Breast epithelium (tissue), 4 donors: ENCODE measurements around the gene DRC3. TPM values are rescaled to one million over a fixed set of nuclear protein-coding genes. Genes with fewer than 3 reads are reported as not detected.

Source experiments
- DNase-seq, 2 donors: peaks; one replicate each; pipeline ENCODE4 v3.0.0-alpha.2; 2019; ENCODE audit warnings: low spot score in 2 of 2
- H3K27ac ChIP-seq, 2 donors: fragments of 200-600 bp; sonication (generic) in 1 of 2; one replicate each; pipeline ENCODE4 v1.5.1; 2016 to 2019; ENCODE audit warnings: mild to moderate bottlenecking in 1 of 2
- H3K27me3 ChIP-seq, 2 donors: fragments of 200-600 bp; sonication (generic) in 1 of 2; one replicate each; pipeline versions ENCODE4 v1.5.1 to v1.6.0; 2017 to 2019; ENCODE audit warnings: control low read depth in 1 of 2, mild to moderate bottlenecking in 1 of 2
- H3K36me3 ChIP-seq: fragments of 200-600 bp; one replicate; pipeline ENCODE4 v1.5.1; 2019
- H3K4me1 ChIP-seq, 2 donors: fragments of 200-600 bp; sonication (generic); one replicate each; pipeline ENCODE4 v1.5.1; 2016 to 2019; ENCODE audit warnings: control low read depth in 1 of 2
- H3K4me3 ChIP-seq, 3 donors: fragments of 200-600 bp; sonication (generic); 1 replicate in 2 of 3; 2 replicates in 1 of 3; pipeline ENCODE4 v1.5.1; 2016 to 2019; ENCODE audit warnings: mild to moderate bottlenecking in 3 of 3, moderate library complexity in 2 of 3
- H3K9me3 ChIP-seq, 2 donors: fragments of 200-600 bp; sonication (generic) in 1 of 2; one replicate each; pipeline ENCODE4 v1.5.1; 2016 to 2019; ENCODE audit warnings: control low read depth in 1 of 2
- CTCF ChIP-seq, 3 donors: fragments of 450-650 bp; IDR thresholded peaks; one replicate each; pipeline ENCODE4 v1.5.1; 2016 to 2017; ENCODE audit warnings: antibody characterized with exemption in 3 of 3, mild to moderate bottlenecking in 3 of 3, moderate library complexity in 3 of 3
- POLR2A ChIP-seq: fragments of 450-650 bp; IDR thresholded peaks from one replicate; pipeline ENCODE4 v1.6.1; 2016; ENCODE audit warnings: antibody characterized with exemption, mild to moderate bottlenecking, moderate library complexity
- POLR2AphosphoS5 ChIP-seq, 3 donors: sonication (generic); formaldehyde crosslinking; IDR thresholded peaks; one replicate each; pipeline ENCODE4 v1.6.1; 2017; ENCODE audit warnings: antibody characterized with exemption in 3 of 3
- intact Hi-C: fragments of 100-400 bp; cut with DNase I; formaldehyde crosslinking; loops from one replicate; pipeline ENCODE4 v1.15.1; 2023; ENCODE audit warnings: low total_unique reads
- total RNA-seq, 3 donors: library from RNA; depleted of rRNA; stranded (reverse); fragments of >200 nt; gene quantifications; one replicate each; pipeline ENCODE4 v1.1.0, GENCODE V29; 2016

Gene DRC3
- total RNA-seq, 3 donors from 2014 or later, result 0.96 to 18.0 (median 10.5) TPM

GRCh38 chr17:18044609-18045008 lies 71.9 kb downstream of the DRC3 start:
- H3K36me3 ChIP-seq, result no peaks in the 10 kb centered on the region
- H3K27ac ChIP-seq, result no peak overlapping the region
- intact Hi-C loops, result no loop called here
- peaks cover 12 to 21% of the 10 kb centered on the region in 2 donors for H3K4me1 ChIP-seq
- DNase-seq, result no peak
- H3K4me3 ChIP-seq, result no peak overlapping the region
- no peaks in the 10 kb centered on the region for H3K9me3 ChIP-seq
- no peak for TF ChIP-seq CTCF (IDR thresholded peaks at IDR 0.05)
- TF ChIP-seq POLR2A, result no peak
- no peak for TF ChIP-seq POLR2AphosphoS5 (IDR thresholded peaks at IDR 0.05)
- H3K27me3 ChIP-seq, result no peaks in the 10 kb centered on the region

GRCh38 chr17:18045691-18046350 lies 73.2 kb downstream of the DRC3 start:
- H3K4me1 ChIP-seq, result peaks cover 5 to 14% of the 10 kb centered on the region in 2 donors
- H3K27me3 ChIP-seq, result no peaks in the 10 kb centered on the region
- DNase-seq, result no peak
- TF ChIP-seq CTCF (IDR thresholded peaks at IDR 0.05) (no peak), POLR2AphosphoS5 (IDR thresholded peaks at IDR 0.05) (no peak), POLR2A (no peak)
- H3K27ac ChIP-seq, result no peak overlapping the region
- intact Hi-C loops, result no loop called here
- H3K36me3 ChIP-seq, result no peaks in the 10 kb centered on the region
- no peak overlapping the region for H3K4me3 ChIP-seq
- no peaks in the 10 kb centered on the region for H3K9me3 ChIP-seq

GRCh38 chr17:18055597-18055996 lies 82.9 kb downstream of the DRC3 start:
- Histone ChIP-seq H3K9me3 (no peaks in the 10 kb centered on the region), H3K4me3 (no peak overlapping the region), H3K4me1 (no peaks in the 10 kb centered on the region), H3K27ac (no peak overlapping the region), H3K27me3 (no peaks in the 10 kb centered on the region), H3K36me3 (no peaks in the 10 kb centered on the region)
- no peak for DNase-seq
- intact Hi-C loops, result no loop called here
- no peak for TF ChIP-seq POLR2A
- TF ChIP-seq POLR2AphosphoS5 (IDR thresholded peaks at IDR 0.05), result no peak
- TF ChIP-seq CTCF (IDR thresholded peaks at IDR 0.05), result no peak

- Histone ChIP-seq H3K27me3 (no peaks in the 10 kb centered on the region), H3K36me3 (no peaks in the 10 kb centered on the region), H3K4me3 (no peak overlapping the region), H3K27ac (no peak overlapping the region), H3K9me3 (no peaks in the 10 kb centered on the region), H3K4me1 (no peaks in the 10 kb centered on the region)
- no peak for DNase-seq
- intact Hi-C loops, result no loop called here
- no peak for TF ChIP-seq POLR2AphosphoS5 (IDR thresholded peaks at IDR 0.05)
- TF ChIP-seq CTCF (IDR thresholded peaks at IDR 0.05), result no peak
- no peak for TF ChIP-seq POLR2A
Observed at GRCh38 chr17:18056214-18056613, 83.6 kb downstream of the DRC3 start.

- Histone ChIP-seq H3K27me3 (no peaks in the 10 kb centered on the region), H3K36me3 (no peaks in the 10 kb centered on the region), H3K9me3 (no peaks in the 10 kb centered on the region), H3K4me3 (no peak overlapping the region), H3K4me1 (no peaks in the 10 kb centered on the region), H3K27ac (no peak overlapping the region)
- no peak for DNase-seq
- intact Hi-C loops, result no loop called here
- TF ChIP-seq POLR2A, result no peak
Observed at GRCh38 chr17:18059283-18059682, 86.6 kb downstream of the DRC3 start.
